ENCODE data around the gene SERPINE1.
"Not testable (repeated sequence)": the region's sequence is repeated elsewhere in the genome, so short reads cannot be mapped to it uniquely, and the experiment has no call there.

SERPINE1 gene

DNA sequence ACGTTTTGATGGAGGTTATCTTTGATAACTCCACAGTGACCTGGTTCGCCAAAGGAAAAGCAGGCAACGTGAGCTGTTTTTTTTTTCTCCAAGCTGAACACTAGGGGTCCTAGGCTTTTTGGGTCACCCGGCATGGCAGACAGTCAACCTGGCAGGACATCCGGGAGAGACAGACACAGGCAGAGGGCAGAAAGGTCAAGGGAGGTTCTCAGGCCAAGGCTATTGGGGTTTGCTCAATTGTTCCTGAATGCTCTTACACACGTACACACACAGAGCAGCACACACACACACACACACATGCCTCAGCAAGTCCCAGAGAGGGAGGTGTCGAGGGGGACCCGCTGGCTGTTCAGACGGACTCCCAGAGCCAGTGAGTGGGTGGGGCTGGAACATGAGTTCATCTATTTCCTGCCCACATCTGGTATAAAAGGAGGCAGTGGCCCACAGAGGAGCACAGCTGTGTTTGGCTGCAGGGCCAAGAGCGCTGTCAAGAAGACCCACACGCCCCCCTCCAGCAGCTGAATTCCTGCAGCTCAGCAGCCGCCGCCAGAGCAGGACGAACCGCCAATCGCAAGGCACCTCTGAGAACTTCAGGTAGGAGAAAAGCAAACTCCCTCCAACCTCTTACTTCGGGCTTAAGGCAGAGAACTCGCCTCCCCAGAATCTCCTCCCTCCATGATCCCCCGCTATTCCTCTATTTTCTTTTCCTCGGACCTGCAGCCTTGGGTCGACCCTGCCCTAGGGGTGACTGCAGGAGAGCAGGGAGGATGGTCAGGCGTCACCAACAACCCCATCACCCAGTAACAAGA is at the start of gene SERPINE1:
TSS of gene SERPINE1 (plus strand) at position 454 of the 809 bp plus-strand sequence. CDS start 1,290 bp downstream, outside the sequence.
- peak; percentile 59 for DNase-seq

- peak; percentile 92 for DNase-seq
These were observed 49.4 kb upstream of the SERPINE1 start for GRCh38 chr7:101077303-101078086.

DNA sequence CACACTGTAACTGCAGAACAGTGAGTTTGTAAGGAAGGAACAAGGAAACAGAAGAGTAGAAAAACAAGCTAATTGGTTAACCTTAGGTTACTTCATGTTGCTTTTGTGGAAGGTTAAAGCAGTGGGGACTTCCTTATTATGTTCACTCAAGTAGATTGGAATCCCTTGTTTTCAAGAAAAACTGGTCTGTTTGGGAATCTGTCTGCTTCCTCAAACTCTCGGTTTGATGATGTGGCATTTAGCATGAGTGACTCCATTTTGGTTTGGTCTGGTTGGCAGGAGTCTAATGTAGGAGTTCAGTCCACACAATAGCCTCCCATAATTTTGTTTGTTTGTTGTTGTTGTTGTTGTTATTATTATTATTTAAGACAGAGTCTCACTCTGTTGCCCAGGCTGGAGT is 45.5 kb upstream of the SERPINE1 start:
- DNase-seq = no peak

- DNase-seq = no peak
These were observed 42.1 kb upstream of the SERPINE1 start for GRCh38 chr7:101084865-101085161.

DNA sequence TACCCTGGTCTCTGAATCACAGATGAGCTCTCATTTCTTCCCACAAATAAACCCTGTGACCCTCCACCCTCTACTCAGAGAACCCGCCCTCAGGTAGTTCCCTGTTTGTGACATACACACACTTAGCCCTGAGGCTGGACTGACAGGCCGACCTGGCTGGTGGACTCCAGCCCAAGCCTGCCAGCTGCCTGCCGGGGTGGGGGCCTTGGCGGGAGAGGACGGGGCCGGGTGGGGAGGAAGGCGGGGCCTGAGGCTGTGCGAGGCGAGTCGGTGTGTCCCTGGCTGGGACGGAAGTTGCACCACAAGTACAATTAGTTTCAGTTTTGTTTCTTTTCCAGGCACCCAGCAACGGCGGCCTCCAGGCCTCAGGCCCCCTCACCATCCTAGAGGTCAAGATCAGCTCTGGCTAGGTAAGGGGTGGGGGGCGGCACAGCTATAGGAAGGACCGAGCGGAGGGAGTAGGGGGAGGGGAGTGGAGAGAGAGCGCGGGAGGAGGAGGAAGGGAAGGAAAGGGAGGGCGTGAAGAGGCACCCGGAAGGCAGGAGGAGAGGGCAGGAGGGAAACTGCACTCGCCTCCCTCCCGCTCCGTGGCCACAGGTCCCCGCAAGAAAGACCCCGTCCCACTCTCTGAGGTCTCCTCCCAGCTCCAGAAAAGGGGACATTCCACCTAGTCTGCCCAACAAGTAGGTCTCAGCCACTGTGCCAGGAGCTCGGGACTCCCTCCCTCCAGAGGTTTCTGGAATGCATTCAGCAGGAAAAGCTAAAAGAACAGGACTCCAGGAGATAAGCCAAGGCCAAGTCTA is 41.5 kb upstream of the SERPINE1 start, which contains the start of gene TRIM56:
TSS of gene TRIM56 (plus strand) at position 320 of the 803 bp plus-strand sequence. CDS start 1,832 bp downstream, outside the sequence.
- DNase-seq = peak; percentile 85

GRCh38 chr7:101087334-101088068 is 39.4 kb upstream of the SERPINE1 start:
- no peak for DNase-seq

GRCh38 chr7:101088069-101088425 is 38.9 kb upstream of the SERPINE1 start:
- DNase-seq = no peak

DNA sequence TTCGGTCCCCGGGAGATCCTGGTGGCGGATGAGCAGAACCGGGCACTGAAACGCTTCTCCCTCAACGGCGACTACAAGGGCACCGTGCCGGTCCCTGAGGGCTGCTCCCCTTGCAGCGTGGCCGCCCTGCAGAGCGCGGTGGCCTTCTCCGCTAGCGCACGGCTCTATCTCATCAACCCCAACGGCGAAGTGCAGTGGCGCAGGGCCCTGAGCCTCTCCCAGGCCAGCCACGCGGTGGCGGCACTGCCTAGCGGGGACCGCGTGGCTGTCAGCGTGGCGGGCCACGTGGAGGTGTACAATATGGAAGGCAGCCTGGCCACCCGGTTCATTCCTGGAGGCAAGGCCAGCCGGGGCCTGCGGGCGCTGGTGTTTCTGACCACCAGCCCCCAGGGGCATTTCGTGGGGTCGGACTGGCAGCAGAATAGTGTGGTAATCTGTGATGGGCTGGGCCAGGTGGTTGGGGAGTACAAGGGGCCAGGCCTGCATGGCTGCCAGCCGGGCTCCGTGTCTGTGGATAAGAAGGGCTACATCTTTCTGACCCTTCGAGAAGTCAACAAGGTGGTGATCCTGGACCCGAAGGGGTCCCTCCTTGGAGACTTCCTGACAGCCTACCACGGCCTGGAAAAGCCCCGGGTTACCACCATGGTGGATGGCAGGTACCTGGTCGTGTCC is 37.9 kb upstream of the SERPINE1 start:
- DNase-seq = no peak

DNA sequence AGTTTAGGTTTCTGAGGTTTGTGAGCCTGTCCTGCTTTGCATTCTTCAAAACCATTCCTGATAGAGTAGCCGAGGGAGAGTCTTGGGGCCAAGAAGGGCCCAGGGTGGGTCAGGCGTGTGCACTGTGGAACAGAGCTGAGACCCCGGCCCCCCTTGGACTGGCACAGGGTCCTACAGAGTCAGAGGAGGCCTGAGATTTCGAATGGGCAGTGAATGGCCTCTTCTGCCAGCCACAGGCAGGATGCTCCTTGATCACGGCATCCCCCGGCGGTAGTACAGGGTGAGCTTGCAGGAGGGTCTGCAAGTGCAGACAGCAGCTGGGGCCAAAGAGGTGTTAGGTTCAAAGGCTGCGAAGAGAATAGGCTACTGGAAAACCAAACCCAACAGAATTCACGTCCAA is 37.0 kb upstream of the SERPINE1 start:
- DNase-seq = no peak

GRCh38 chr7:101092266-101092905 is 34.5 kb upstream of the SERPINE1 start:
- DNase-seq = not testable (repeated sequence)

GRCh38 chr7:101093906-101094305 is 33.0 kb upstream of the SERPINE1 start:
- no peak for DNase-seq

DNA sequence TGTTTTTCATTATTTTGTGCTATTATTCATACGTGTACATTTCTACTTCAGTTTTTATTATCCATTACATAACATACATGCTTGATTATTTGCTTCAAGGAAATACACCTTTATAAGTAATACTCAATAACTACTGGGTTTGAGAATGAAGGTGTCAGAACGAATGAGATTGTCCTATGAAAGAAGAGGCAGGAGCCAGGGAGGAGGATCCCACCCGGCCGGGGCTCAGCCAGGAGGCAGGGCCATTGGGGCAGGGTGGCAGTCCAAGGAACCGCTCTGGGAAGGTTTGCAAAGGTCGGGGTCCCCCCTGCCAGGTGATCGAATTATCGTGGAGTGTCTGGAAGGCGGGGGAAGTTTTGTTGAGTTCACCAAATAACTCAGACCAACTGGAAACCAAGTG is 32.5 kb upstream of the SERPINE1 start:
- no peak for DNase-seq

DNA sequence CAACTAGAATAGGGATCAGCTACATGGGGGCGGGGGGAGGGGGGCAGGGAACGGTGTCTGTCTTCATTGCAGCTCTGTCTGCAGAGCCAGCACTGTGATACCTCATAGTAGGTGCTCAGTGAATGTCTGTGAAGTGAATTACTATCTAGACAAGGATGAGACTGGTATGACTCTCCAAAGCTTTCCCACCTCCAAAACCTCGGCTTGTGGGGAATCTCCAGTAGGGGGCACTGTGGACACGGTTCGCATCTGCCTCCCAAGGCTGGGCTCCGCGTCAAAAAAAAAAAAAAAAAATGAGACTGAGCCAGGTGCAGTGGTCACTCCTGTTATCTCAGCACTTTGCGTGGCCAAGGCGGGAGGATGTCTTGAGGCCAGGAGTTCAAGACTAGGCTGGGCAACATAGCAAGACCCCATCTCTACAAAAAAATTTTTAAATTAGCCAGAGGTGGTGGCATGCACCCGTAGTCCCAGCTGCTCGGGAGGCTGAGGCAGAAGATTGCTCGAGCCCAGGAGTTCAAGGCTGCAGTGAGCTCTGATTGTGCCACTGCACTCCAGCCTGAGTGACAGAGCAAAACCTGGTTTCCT is 32.0 kb upstream of the SERPINE1 start:
- peak; percentile 68 for DNase-seq

DNA sequence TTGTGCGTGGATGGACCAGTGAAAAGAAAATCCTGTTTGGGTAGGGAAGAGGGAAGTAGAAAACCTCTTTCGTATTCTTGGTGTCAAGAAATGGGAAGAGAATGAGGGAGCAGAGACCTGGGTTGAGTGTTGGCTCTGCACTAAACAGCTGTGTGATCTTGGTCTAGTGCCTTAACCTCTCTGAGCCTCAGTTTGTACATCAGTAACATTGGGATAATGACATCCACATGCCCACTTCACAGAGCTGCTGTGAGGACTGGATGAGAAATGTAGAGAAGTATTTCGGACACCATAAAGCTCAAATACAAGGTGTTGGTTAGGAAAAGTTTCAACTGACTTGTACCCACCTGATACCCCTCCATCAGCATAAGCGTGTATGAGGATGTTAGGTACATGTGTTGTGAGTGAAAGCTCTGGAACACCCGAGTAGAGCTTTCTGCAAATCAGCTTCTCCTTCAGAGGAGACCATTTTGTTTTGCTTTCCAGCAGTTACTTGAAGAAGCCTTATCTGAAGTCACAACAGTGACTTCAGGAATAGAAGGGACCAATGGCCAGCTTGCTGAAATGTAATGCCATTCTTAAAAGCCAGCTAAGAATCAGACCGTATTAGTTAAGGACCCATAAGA is 30.5 kb upstream of the SERPINE1 start:
- no peak for DNase-seq

- DNase-seq = no peak
These were observed 30.0 kb upstream of the SERPINE1 start for GRCh38 chr7:101096957-101097347.

DNA sequence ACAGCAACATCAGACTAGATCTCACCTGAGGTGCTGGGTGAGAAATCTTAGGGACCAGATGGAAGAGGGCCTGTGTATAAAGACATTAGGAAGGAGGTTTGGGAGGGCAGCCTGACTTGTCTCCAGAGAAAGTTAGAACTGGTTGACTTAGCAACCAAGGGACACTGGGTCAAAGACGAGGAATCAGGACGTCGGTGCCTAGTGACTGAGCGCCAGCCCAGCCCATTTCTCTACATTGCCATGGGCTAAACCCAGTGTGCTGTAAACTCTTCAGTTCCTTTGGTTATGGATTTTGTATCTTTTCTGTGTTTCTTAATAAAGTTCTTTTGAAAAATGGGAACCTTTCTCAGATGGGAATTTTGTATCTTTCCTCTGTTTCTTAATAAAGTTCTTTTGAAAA is 29.3 kb upstream of the SERPINE1 start:
- DNase-seq = no peak

DNA sequence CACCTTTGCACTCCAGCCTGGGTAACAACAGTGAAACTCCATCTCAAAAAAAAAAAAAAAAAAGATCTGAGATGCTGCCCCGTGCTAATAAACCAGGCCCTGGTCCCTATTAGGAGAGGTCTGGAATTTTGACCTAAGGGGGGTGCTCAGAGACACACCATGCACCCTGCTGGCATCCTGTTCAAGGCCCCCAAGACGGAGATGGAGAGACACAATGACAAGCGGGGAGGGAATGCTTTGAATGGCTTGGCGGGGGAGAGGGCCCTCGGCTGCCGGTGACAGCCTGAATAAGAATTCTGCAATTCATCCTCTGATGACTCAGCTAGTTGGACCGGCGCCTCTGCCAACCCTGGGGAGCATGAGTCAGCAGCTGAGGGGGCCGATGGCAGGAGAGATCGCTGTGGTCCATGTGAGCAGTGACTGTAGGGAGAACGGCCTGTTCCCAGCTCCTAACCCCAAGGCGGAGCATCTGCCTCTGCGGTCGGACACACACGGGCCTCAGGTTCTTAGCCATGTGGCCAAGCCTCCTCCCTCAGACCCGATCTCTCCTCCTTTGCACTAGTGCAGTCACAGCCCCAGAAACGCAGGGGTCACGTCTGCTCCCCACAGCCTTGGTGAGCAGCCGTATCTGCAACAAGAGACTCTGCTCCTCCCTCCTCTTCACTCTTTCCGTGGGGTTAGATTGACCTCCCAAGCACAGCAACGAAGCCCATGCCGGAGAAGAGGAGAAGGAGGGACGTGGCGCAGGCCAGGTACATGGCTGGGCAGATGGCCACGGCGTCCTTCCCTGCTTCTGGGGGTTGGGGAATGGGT is 26.7 kb upstream of the SERPINE1 start:
- peak; percentile 78 for DNase-seq

- no peak for DNase-seq
These were observed 25.8 kb upstream of the SERPINE1 start for GRCh38 chr7:101100858-101101847.
